Stimulated activated CD4-positive, alpha-beta T cell treated with anti-CD3 and anti-CD28 coated beads, TNF-alpha, amount 100 ng/mL, for 1 hour (primary cell): ENCODE results near the gene ATG4C.

Experiments
- DNase-seq, 3 donors: peaks; one replicate each; pipeline ENCODE4 v3.0.0-alpha.2; 2020; ENCODE audit warnings: low read depth in 3 of 3, low spot score in 1 of 3

Gene ATG4C

GRCh38 chr1:62840555-62840954, 56.6 kb downstream of the ATG4C start:
- no peak for DNase-seq

GRCh38 chr1:62841587-62842169, 57.7 kb downstream of the ATG4C start:
- no peak for DNase-seq

- DNase-seq = no peak
Measured at GRCh38 chr1:62844030-62844429, 60.1 kb downstream of the ATG4C start.

- DNase-seq = no peak
Measured at GRCh38 chr1:62849031-62849430, 65.1 kb downstream of the ATG4C start.

- DNase-seq = no peak
Measured at GRCh38 chr1:62852253-62852652, 68.3 kb downstream of the ATG4C start.

GRCh38 chr1:62856960-62857359, 73.0 kb downstream of the ATG4C start:
- DNase-seq = no peak

- DNase-seq = no peak
Measured at GRCh38 chr1:62869217-62869754, 85.4 kb downstream of the ATG4C start.

- no peak for DNase-seq
Measured at GRCh38 chr1:62870148-62870547, 86.2 kb downstream of the ATG4C start.

- DNase-seq = no peak
Measured at GRCh38 chr1:62875676-62876075, 91.7 kb downstream of the ATG4C start.

GRCh38 chr1:62876535-62876934, 92.6 kb downstream of the ATG4C start:
- DNase-seq = no peak

GRCh38 chr1:62877579-62877978, 93.6 kb downstream of the ATG4C start:
- DNase-seq = no peak

- no peak for DNase-seq
Measured at GRCh38 chr1:62879962-62880361, 96.0 kb downstream of the ATG4C start.

- DNase-seq = no peak
Measured at GRCh38 chr1:62882201-62883104, 98.5 kb downstream of the ATG4C start.

GRCh38 chr1:62884156-62884740, 100.3 kb downstream of the ATG4C start:
- no peak for DNase-seq

GRCh38 chr1:62887799-62888507, 104.0 kb downstream of the ATG4C start:
- DNase-seq = no peak

- no peak for DNase-seq
Measured at GRCh38 chr1:62891956-62892562, 108.1 kb downstream of the ATG4C start.

GRCh38 chr1:62897788-62898187, 113.9 kb downstream of the ATG4C start:
- no peak for DNase-seq

GRCh38 chr1:62900566-62900965, 116.6 kb downstream of the ATG4C start:
- no peak for DNase-seq

GRCh38 chr1:62901650-62902049, 117.7 kb downstream of the ATG4C start:
- DNase-seq = no peak

GRCh38 chr1:62903522-62903921, 119.6 kb downstream of the ATG4C start:
- DNase-seq = no peak
